GM21786 (cell line): ENCODE data around the gene SEPTIN2.
A peak's percentile ranks its signal among the peaks of the same experiment; 100 is the strongest.
"Not testable (repeated sequence)": the region's sequence is repeated elsewhere in the genome, so short reads cannot be mapped to it uniquely, and the experiment has no call there.

ENCODE experiments used
- ATAC-seq: cut with Tn5 transposase; IDR thresholded peaks from one replicate; pipeline ENCODE4 v1.9.1; 2021; ENCODE audit not compliant: unreplicated experiment

SEPTIN2 gene

GRCh38 chr2:241286348-241287090 is 29.2 kb upstream of the SEPTIN2 start:
- no peak for ATAC-seq

GRCh38 chr2:241288324-241288888 is 27.3 kb upstream of the SEPTIN2 start:
- ATAC-seq: no peak

- no peak for ATAC-seq
These were observed 26.7 kb upstream of the SEPTIN2 start for GRCh38 chr2:241289053-241289452.

GRCh38 chr2:241289597-241289996 is 26.1 kb upstream of the SEPTIN2 start:
- ATAC-seq: no peak

GRCh38 chr2:241291153-241291552 is 24.6 kb upstream of the SEPTIN2 start:
- no peak for ATAC-seq

GRCh38 chr2:241291977-241292376 is 23.7 kb upstream of the SEPTIN2 start:
- no peak for ATAC-seq

- ATAC-seq: not testable (repeated sequence)
These were observed 22.3 kb upstream of the SEPTIN2 start for GRCh38 chr2:241293378-241293797.

GRCh38 chr2:241295326-241296095 is 20.2 kb upstream of the SEPTIN2 start:
- ATAC-seq: no peak

GRCh38 chr2:241296767-241297166 is 19.0 kb upstream of the SEPTIN2 start:
- ATAC-seq: no peak

- no peak for ATAC-seq
These were observed 17.1 kb upstream of the SEPTIN2 start for GRCh38 chr2:241298673-241299072.

GRCh38 chr2:241300000-241300399 is 15.7 kb upstream of the SEPTIN2 start:
- ATAC-seq: no peak

- ATAC-seq: no peak
These were observed 13.6 kb upstream of the SEPTIN2 start for GRCh38 chr2:241302083-241302482.

GRCh38 chr2:241302759-241303651 is 12.7 kb upstream of the SEPTIN2 start:
- no peak for ATAC-seq

GRCh38 chr2:241304039-241304670 is 11.6 kb upstream of the SEPTIN2 start:
- ATAC-seq: no peak

- no peak for ATAC-seq
These were observed 8.7 kb upstream of the SEPTIN2 start for GRCh38 chr2:241307055-241307454.

- ATAC-seq: no peak
These were observed 7.5 kb upstream of the SEPTIN2 start for GRCh38 chr2:241308267-241308666.

- ATAC-seq: no peak
These were observed 6.8 kb upstream of the SEPTIN2 start for GRCh38 chr2:241308832-241309500.

GRCh38 chr2:241309684-241310117 is 6.0 kb upstream of the SEPTIN2 start:
- peak; percentile 51 for ATAC-seq

GRCh38 chr2:241310917-241311566 is 4.7 kb upstream of the SEPTIN2 start:
- ATAC-seq: no peak
